Retinal pigment epithelial cell (primary cell): ENCODE results near the gene ANKRD11.

Experiments
- DNase-seq: peaks from one replicate; pipeline ENCODE4 v3.0.0-alpha.2; 2010; ENCODE audit warnings: low read depth
- H3K4me3 ChIP-seq: 2 replicates; pipeline ENCODE4 v1.5.1; 2011; ENCODE audit warnings: mild to moderate bottlenecking, low read length, control low read depth, moderate library complexity
- CTCF ChIP-seq: conservative IDR thresholded peaks from 2 replicates; pipeline ENCODE4 v1.5.1; 2011; ENCODE audit warnings: low read depth, low read length, control low read depth, inconsistent platforms

ANKRD11 gene

GRCh38 chr16:89347807-89348206, 142.6 kb downstream of the ANKRD11 start:
- TF ChIP-seq CTCF, result no peak
- no peak for DNase-seq
- no peak overlapping the region for H3K4me3 ChIP-seq

GRCh38 chr16:89346869-89347268, 143.5 kb downstream of the ANKRD11 start:
- DNase-seq, result no peak
- no peak for TF ChIP-seq CTCF
- no peak overlapping the region for H3K4me3 ChIP-seq

- H3K4me3 ChIP-seq, result no peak overlapping the region
- DNase-seq, result no peak
- TF ChIP-seq CTCF, result no peak
Observed at GRCh38 chr16:89345642-89346150, 144.7 kb downstream of the ANKRD11 start.

GRCh38 chr16:89344846-89345611, 145.3 kb downstream of the ANKRD11 start:
- H3K4me3 ChIP-seq, result no peak overlapping the region
- DNase-seq, result no peak
- TF ChIP-seq CTCF, result no peak

- no peak overlapping the region for H3K4me3 ChIP-seq
- TF ChIP-seq CTCF, result no peak
- DNase-seq, result no peak
Observed at GRCh38 chr16:89344458-89344834, 145.9 kb downstream of the ANKRD11 start.

GRCh38 chr16:89343501-89344457, 146.6 kb downstream of the ANKRD11 start:
- H3K4me3 ChIP-seq, result no peak overlapping the region
- TF ChIP-seq CTCF, result peak; percentile 19

More at GRCh38 chr16:89343501-89344457, 146.6 kb downstream of the ANKRD11 start:
- DNase-seq, result no peak
